BLaER1 (cell line): ENCODE results near the gene ETV3L.
"Not testable (repeated sequence)": the region's sequence is repeated elsewhere in the genome, so short reads cannot be mapped to it uniquely, and the experiment has no call there.

Experiments
- H3K27ac ChIP-seq: shearing (Covaris generic); formaldehyde crosslinking; 2 replicates; pipeline ENCODE4 v1.8.1; 2022
- H3K27me3 ChIP-seq: shearing (Covaris generic); formaldehyde crosslinking; 2 replicates; pipeline ENCODE4 v1.8.1; 2022
- H3K36me3 ChIP-seq: shearing (Covaris generic); formaldehyde crosslinking; 2 replicates; pipeline ENCODE4 v1.8.1; 2022
- H3K4me1 ChIP-seq: shearing (Covaris generic); formaldehyde crosslinking; 2 replicates; pipeline ENCODE4 v1.8.1; 2022
- H3K4me2 ChIP-seq: shearing (Covaris generic); formaldehyde crosslinking; 2 replicates; pipeline ENCODE4 v1.8.1; 2022
- H3K4me3 ChIP-seq: shearing (Covaris generic); formaldehyde crosslinking; 2 replicates; pipeline ENCODE4 v1.8.1; 2022
- H3K9ac ChIP-seq: shearing (Covaris generic); formaldehyde crosslinking; 2 replicates; pipeline ENCODE4 v1.8.1; 2022
- H3K9me3 ChIP-seq: shearing (Covaris generic); formaldehyde crosslinking; 2 replicates; pipeline ENCODE4 v1.8.1; 2022
- H4K20me1 ChIP-seq: shearing (Covaris generic); formaldehyde crosslinking; 2 replicates; pipeline ENCODE4 v1.8.1; 2022
- Cebpa-rat ChIP-seq: shearing (Covaris generic); IDR thresholded peaks from 2 replicates; pipeline ENCODE4 v1.8.1; 2022

ETV3L gene

GRCh38 chr1:157106813-157107189, 7.2 kb upstream of the ETV3L start:
- no peak overlapping the region for H3K27ac ChIP-seq

GRCh38 chr1:157105988-157106812, 6.6 kb upstream of the ETV3L start:
- peak overlapping the region; percentile 11; the same call in 1 of the 2 replicates for H3K4me2 ChIP-seq
- H3K4me3 ChIP-seq = no peak overlapping the region
- no peaks in the 10 kb centered on the region for H3K36me3 ChIP-seq
- no peak overlapping the region for H3K27ac ChIP-seq
- H3K9me3 ChIP-seq = no peaks in the 10 kb centered on the region
- H3K9ac ChIP-seq = no peak overlapping the region
- H3K27me3 ChIP-seq = no peaks in the 10 kb centered on the region
- peaks cover 42% of the 10 kb centered on the region for H3K4me1 ChIP-seq
- TF ChIP-seq Cebpa-rat = no peak
- no peaks in the 10 kb centered on the region for H4K20me1 ChIP-seq

More at GRCh38 chr1:157106813-157107189, 7.2 kb upstream of the ETV3L start:
- no peak for TF ChIP-seq Cebpa-rat
- Histone ChIP-seq H4K20me1 (no peaks in the 10 kb centered on the region), H3K4me1 (peaks cover 43% of the 10 kb centered on the region), H3K4me2 (peak overlapping the region; percentile 11; the same call in 1 of the 2 replicates), H3K9ac (no peak overlapping the region), H3K36me3 (no peaks in the 10 kb centered on the region), H3K27me3 (no peaks in the 10 kb centered on the region), H3K9me3 (no peaks in the 10 kb centered on the region), H3K4me3 (no peak overlapping the region)

DNA sequence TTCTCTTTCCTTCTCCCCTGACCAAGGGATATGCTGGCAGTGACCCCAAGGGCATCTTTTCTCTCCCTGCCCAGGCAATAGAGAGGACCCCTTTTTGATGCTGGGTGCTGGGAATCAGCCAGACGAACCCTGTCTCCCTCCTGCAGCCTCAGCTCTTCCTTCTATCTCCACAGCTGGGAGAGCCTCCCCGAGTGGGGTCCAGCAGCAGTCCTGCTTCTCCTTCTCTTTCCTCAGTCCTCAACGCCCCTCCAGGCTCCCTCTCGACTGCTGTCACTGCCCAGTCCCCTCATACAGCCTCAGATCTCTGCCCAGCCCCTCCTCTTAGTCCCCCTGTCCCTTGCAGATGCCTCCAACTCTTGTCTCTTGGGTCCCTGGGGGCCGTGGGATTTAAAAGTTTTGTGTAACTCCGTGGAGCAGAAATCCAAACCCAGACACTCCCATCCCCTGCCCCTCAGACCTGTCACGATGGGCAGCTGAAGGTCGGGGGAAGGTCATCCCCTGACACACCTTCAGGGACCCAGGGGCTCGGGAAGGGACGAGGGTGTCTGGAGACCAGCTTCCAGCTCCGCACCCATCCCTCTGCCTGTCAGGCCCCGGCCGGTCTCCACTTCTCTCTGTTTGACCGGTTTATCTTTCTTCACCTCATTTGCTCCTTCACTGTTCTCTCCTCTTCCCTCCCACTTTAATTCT, 5.8 kb upstream of the ETV3L start:
- Histone ChIP-seq H3K4me2 (peak overlapping the region; percentile 20), H3K4me3 (no peak overlapping the region), H3K36me3 (no peaks in the 10 kb centered on the region), H3K9ac (no peak overlapping the region), H3K27ac (no peak overlapping the region), H3K27me3 (no peaks in the 10 kb centered on the region), H3K4me1 (peaks cover 34% of the 10 kb centered on the region), H4K20me1 (no peaks in the 10 kb centered on the region), H3K9me3 (no peaks in the 10 kb centered on the region)
- TF ChIP-seq Cebpa-rat = no peak

- Histone ChIP-seq H3K9ac (no peak overlapping the region), H3K27me3 (no peaks in the 10 kb centered on the region), H3K36me3 (no peaks in the 10 kb centered on the region), H4K20me1 (no peaks in the 10 kb centered on the region), H3K27ac (no peak overlapping the region), H3K4me2 (peak overlapping the region; percentile 20; the same call in 1 of the 2 replicates), H3K9me3 (no peaks in the 10 kb centered on the region), H3K4me1 (peaks cover 36% of the 10 kb centered on the region), H3K4me3 (no peak overlapping the region)
- TF ChIP-seq Cebpa-rat = no peak
Measured at GRCh38 chr1:157104598-157105293, 5.1 kb upstream of the ETV3L start.

DNA sequence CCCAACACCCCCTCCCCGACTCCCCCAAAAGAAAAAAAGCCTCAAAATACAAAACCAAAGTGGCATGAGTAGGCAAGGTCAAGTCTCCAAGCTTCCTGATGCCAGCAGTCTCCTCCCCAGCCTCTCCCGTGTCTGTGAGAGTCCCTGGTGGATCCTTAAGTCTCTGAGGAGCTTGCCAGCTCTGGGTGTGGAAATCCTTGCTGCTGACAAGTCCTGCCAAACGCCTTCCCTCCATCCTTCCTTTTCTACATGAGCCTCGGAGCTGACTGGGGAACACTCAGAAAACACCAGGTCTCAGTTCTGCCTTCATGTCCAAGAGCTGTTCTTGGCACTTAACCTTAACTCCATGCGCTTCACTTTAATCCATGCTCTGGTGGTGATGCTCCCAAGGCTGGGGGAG, 3.7 kb upstream of the ETV3L start:
- Histone ChIP-seq H3K4me2 (no peak overlapping the region), H3K9ac (no peak overlapping the region), H4K20me1 (no peaks in the 10 kb centered on the region), H3K36me3 (no peaks in the 10 kb centered on the region), H3K27me3 (no peaks in the 10 kb centered on the region), H3K9me3 (no peaks in the 10 kb centered on the region), H3K27ac (no peak overlapping the region), H3K4me3 (no peak overlapping the region), H3K4me1 (peaks cover 46% of the 10 kb centered on the region)
- TF ChIP-seq Cebpa-rat = no peak

GRCh38 chr1:157101149-157101548, 1.5 kb upstream of the ETV3L start:
- Histone ChIP-seq H3K4me1 (peaks cover 25% of the 10 kb centered on the region), H3K4me2 (no peak overlapping the region), H3K36me3 (no peaks in the 10 kb centered on the region), H3K27ac (no peak overlapping the region), H3K9me3 (no peaks in the 10 kb centered on the region), H3K27me3 (no peaks in the 10 kb centered on the region), H3K9ac (no peak overlapping the region), H3K4me3 (no peak overlapping the region), H4K20me1 (no peaks in the 10 kb centered on the region)
- no peak for TF ChIP-seq Cebpa-rat

- H3K9me3 ChIP-seq, H3K27ac ChIP-seq, H3K36me3 ChIP-seq, H3K4me3 ChIP-seq, H3K9ac ChIP-seq, H3K27me3 ChIP-seq, H4K20me1 ChIP-seq: not testable (repeated sequence)
- peak overlapping the region; percentile 58 for H3K4me2 ChIP-seq
- peaks cover 12% of the 10 kb centered on the region for H3K4me1 ChIP-seq
Measured at GRCh38 chr1:157098987-157099632, 498 bp downstream of the ETV3L start.

- Histone ChIP-seq H3K4me3 (no peak overlapping the region), H3K36me3 (no peaks in the 10 kb centered on the region), H3K4me2 (no peak overlapping the region), H3K9me3 (no peaks in the 10 kb centered on the region), H4K20me1 (no peaks in the 10 kb centered on the region), H3K27me3 (no peaks in the 10 kb centered on the region), H3K9ac (no peak overlapping the region), H3K27ac (no peak overlapping the region), H3K4me1 (peaks cover 12% of the 10 kb centered on the region)
- no peak for TF ChIP-seq Cebpa-rat
Measured at GRCh38 chr1:157098519-157098918, 1.1 kb downstream of the ETV3L start.

DNA sequence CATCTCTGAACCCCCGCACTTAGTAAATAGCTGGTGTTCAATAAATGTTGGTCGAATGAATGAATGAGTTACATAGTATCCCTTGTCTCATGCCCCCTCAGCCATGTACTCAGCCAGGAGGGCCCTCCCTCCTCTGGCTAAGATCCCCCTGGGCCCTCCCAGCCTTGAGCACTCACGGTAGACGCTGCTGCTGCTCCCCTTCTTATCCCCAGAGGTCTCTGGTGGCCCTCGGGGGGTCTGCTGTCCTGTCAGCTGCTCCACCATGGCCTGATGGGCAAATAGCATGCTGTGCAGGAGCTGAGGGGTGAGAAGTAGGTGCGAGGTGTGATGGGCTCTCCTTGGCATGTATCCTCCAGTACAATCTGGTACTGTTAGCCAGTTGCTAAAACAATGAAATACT, 1.9 kb downstream of the ETV3L start:
- no peaks in the 10 kb centered on the region for H3K9me3 ChIP-seq
- no peak overlapping the region for H3K27ac ChIP-seq
- no peak overlapping the region for H3K4me3 ChIP-seq
- H3K27me3 ChIP-seq = no peaks in the 10 kb centered on the region
- peaks cover 12% of the 10 kb centered on the region for H3K4me1 ChIP-seq
- TF ChIP-seq Cebpa-rat = no peak
- no peaks in the 10 kb centered on the region for H4K20me1 ChIP-seq
- no peak overlapping the region for H3K4me2 ChIP-seq
- no peak overlapping the region for H3K9ac ChIP-seq
- H3K36me3 ChIP-seq = no peaks in the 10 kb centered on the region
